NCI-H526 (cell line): ENCODE results near the gene VSIG8.

Experiments
- DNase-seq, 2 experiments: peaks; one replicate each; lab custom pipeline; 2025; lab: John Stamatoyannopoulos, UW

VSIG8 gene

DNA sequence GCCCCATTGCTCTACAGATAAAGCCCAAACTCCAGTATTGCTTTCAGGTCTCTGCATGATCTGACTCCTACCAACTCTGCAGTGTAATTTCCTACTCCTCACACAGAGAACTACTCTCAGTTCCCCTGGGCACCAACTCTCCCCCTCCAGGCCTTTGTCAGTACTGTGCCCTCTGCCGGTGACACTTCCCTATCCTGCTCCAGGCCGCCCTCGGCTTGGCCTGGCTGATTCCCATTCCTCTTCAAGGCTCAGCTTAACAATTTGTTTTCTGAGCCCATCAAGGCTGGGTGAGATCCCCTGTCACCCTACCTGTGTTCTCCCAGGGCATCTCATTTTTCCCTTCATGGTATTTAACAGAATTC is 33.2 kb downstream of the VSIG8 start:
- DNase-seq, result peak; percentile 42 to 76

DNA sequence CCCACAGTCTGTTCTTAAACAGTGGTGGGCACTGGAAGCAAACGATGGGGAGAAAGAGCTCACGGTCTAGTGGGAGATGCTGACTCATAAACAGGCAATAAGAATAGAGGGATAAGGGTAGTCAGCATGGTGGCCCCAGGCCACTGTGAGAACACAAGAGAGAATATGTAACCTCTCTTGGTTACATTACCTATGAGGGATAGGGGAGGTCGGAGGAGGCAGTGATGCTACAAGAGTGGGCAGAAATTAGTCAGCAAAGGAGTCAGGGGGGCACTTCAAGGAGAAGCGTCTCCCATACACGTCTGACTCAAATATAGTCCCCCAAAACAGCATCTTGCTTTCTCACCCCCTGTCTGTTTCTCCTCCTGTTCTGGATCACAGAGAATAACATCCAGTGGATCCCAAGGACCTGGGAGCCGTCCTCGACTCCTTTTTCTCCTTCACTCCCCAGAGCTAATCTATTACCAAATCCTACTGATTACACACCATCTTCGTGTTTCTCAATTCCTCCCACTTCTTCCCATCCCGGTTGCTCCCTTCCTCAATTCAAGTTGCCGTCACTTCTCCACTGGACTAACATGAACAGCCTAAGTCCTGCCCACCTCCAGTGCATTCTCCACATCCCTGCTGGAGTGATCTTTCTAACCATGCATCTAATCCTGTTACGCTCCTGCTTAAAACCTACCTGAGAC is 33.7 kb downstream of the VSIG8 start:
- DNase-seq, result no peak

DNA sequence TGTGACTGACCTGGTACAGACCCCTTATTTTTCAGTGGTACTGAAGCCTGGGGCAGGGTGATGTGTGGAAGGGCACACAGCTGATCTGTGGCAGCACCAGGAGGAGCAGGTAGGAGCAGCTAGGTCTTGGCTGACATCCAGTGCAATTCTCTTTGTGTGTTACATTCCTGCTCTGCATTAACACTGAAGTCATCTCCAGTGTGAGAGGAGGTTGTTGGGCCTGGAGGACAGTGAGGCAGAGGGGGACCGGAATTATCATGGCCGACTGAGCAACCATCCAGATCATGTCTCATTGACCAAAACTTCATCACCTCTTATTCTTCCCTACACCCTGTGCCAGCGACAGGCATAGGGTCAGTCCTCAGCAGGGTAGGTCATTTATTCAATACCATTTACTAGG is 34.3 kb downstream of the VSIG8 start:
- no peak for DNase-seq

DNA sequence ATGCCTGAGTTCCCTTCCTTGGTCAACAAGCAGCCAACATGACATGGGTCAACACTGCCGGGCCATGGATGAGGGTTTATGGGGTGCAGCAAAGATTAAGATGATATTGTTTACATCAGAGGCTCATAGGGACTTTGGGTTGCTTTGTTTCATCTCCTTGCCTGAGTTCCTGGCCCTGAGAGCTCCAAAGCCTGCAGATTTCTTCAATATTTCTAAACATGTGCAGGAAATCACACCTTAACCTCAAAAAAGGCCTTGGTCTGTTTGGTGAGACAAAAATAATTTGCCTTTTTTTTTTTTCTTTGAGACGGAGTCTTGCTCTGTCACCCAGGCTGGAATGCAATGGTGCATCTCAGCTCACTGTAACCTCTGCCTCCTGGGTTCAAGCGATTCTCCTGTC is 34.9 kb downstream of the VSIG8 start:
- DNase-seq, result no peak

DNA sequence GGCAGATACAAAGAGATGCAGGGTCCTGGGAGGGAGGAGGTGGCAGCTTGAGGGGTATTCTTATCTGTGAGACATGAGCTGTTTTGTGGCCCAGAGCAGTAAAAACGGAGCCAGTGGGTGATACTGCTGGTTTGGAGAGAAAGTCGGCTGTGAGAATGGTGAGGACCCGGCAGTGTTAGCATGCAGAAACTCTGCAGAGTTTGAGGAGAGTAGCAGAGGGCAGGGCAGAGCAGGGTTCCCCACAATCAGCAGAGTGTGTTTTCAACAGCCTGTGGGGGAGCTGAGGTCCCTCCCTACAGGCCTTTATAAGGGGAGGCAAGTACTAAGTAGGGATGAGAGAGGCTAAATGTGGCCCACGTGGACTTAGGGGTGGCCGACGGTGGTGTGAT is 35.4 kb downstream of the VSIG8 start:
- DNase-seq, result no peak

DNA sequence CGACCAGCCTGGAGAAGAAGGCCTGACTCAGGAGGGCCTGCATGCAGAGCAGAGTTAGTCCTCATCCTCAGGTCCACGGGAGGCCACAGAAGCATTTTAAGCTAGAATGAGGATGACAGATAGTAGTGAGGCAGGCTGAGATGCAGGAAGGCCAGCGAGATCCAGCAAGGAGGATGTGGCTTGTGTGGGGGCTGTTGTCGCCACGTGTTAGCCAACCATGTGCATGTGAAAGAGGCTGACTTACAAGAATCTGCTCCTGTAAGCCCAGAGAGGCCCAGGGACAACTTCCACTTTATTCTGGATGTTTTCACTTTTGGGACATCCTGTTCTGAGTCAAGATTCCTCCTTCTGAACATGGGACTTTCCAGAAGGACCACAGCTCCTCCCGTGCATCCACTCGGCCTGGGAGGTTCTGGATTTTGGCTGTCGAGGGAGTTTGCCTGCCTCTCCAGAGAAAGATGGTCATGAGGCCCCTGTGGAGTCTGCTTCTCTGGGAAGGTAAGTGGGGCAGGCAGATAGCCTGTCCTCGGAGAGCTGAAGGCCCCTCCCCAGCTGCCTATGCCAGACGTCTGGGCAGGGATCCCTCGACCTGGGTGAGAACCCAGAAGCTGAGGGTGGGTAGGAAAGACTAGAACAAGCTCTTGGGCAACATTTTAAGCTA is 35.9 kb downstream of the VSIG8 start, which contains the start of gene SLAMF8:
Gene SLAMF8 (plus strand): TSS at position 433 of the 661 bp plus-strand sequence. CDS start 26 bp downstream, at position 459.
- DNase-seq, result no peak

DNA sequence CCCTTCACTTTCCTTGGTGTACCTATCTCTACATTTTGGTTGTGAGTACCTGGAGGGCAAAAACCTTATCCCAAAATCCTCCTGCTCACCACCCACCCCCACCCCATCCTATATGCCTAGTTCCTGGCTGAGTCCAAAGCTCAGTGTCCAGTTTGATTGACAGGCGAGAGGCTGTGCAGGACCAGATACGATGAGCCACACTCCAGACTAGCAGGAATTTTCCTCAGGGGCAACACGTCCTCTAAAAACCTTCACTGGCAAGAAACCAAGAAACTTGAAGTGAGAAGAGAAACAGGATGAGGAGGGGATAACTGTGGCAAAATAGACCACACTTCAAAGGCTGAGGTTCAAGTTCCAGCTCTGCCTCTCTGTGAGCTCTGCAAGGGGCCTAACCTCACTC is 36.9 kb downstream of the VSIG8 start:
- DNase-seq, result no peak

DNA sequence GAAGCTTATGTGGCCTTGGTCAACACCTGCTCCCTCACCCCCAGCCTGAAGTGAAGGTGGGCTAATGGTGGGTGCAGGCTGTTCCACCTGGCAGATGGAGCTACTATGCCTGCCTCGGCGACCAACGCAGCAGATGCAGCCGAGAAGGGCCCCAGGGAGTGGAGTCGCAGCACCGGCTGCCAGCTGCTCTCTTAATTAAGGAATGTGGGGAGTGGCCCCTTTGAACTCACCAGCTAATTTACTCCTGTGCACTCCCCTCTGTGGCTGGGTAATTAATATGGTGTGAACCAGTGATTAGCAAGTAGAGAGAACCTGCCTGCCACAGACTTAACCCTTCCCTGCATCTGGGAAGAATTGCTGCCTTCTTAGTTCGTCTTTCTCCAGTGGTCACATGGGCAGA is 39.1 kb downstream of the VSIG8 start:
- DNase-seq, result peak in 1 of 2 experiments; percentile 42

DNA sequence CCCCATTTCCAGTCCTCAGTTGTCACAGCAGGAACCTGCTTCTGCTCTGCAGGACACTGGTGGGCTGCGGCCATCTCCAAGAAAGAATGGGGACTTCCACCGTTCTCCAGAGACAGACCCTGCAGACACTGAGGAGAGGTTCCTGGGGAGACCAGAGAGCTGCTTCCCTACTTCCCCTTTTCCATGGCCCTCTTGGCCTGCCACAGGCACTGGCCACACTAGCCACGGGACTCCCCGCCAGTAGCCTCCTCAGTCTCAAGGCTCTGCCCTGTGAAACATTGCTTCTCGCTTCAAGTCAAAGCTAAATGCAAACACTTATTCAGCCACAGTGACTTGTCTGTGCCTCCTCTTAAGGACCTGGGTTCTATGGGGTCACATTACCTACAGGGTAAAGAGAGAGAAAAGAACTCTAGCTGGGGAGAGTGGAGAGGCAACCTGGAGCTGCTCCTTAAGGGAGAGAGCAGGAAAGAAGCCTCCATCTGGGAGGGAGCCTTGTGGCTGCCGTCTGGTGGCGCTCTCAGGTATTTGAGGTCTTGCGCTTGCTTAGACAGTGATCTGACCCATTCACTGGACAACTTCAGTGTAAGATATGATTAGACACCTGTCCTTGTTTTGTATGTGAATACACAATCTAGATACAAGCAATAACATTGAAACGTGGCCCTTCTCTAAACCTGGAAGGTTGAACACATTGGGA is 41.1 kb downstream of the VSIG8 start:
- no peak for DNase-seq

DNA sequence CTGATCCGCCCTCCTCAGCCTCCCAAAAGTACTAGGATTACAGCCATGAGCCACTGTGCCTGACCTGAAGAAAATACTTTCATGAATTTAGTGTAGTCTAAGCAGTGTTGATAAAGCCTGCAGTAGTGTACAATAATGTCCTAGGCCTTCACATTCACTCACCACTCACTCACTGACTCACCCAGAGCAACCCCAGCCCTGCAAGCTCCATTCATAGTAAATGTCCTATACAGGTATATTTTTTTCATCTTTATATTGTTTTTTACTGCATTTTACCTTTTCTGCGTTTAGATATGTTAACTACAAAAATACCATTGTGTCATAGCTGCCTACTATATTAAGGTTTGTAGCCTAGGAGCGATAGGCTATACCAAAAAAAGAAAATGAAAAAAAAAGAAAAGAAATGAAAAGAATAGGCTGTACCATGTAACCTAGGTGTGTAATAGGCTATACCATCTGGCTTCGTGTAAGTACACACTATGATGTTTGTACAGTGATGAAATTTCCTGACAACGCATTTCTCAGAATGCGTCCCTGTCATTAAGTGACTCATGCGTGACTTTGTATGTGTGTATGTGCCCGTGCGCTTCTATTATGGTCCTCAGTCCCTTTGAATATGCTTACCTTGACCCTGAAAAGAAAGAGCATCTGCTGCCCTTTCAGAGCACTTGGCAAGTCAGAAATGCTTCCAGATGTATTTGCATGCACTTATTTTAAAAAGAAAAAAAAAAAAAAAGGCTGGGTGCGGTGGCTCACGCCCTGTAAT is 45.0 kb downstream of the VSIG8 start:
- DNase-seq, result peak; percentile 73 to 74

DNA sequence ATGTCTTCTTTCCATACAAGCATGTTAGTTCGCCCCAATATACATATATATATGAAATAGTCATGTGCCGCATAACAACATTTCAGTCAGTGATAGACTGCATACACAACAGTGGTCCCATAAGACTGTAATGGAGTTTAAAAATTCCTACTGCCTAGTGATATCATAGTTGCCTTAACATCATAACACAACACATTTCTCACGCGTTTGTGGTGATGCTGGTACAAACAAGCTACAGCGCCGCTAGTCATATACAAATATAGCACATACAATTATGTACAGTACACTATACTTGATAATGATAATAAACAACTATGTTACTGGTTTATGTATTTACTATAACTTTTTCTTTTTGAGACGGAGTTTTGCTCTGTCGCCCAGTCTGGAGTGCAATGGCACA is 46.5 kb downstream of the VSIG8 start:
- DNase-seq, result no peak

DNA sequence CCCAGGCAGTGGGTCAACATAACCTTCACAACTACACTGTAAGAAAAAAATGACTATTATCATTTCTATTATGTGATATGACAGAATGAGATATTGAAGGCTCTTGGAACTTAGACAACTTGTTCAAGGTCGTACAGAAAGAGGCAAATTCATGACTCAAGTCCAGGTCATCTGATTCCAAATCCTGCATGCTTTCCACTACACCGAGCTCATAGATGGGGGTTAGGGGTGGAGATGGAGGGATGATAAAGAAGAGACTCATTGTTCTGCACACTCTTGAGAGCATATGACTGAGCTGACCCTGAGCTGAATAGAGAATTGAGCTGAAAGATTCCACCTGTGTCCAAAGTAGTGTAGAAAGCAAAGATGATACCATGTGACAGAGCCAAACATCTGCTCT is 57.5 kb downstream of the VSIG8 start:
- DNase-seq, result no peak
